Measurements from ENCODE around the gene TPPP.
"Not testable (repeated sequence)": the region's sequence is repeated elsewhere in the genome, so short reads cannot be mapped to it uniquely, and the experiment has no call there.

The TPPP gene

DNA sequence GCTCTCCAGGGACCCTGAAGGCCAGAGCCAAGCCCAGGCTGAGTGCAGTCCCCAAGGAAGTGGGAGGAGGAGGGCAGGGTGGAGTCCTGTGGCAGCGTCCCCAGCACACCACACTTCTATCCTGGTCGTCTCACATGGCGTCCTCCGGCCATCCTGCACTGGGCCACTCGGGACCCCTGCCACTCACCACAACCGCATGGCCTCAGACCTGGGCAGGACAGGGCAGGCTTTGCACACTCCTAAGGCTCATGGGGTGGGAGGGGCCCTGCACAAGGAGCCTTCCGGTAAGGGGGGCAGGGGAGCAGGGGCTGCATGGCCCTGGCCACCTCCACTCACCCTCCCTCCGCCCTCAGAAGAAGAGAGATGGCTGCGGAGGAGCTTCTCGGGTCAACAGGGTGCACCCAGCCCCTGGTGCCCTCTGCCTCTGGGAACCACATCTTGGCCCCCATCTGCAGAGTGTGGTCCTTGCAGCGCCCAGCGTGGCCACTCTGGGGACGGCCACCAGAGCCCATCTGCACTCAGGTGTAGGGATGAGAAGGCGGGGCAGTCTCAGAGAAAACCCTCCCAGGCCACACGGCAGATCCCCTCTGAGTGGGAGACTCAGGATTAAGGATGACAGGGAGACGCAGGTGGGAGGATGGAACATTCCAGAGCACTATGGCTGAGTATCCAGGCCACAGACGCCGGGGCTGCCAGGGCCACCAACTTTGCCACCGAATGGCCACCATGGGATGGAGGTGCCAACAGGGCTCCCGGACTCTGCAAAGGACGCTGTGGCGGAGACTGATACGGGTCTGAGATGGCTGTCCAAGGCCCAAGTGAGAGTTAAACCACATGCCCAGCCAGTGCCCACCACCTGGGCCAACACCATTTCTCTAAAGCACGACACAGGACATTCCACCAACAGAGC lies 7.6 kb downstream of the TPPP start:
- DNase-seq (ENCODE audit: extremely low spot score): no peak
- TF ChIP-seq FOXM1 (IDR thresholded peaks at IDR 0.05; ENCODE audit: borderline replicate concordance): no peak
- no peak for TF ChIP-seq HDGF (IDR thresholded peaks at IDR 0.05; ENCODE audit: borderline replicate concordance)
- no peak for TF ChIP-seq ZNF384 (IDR thresholded peaks at IDR 0.05)
- no peak for TF ChIP-seq BHLHE40 (IDR thresholded peaks at IDR 0.05; ENCODE audit: borderline replicate concordance)
- TF ChIP-seq FOXA1 (IDR thresholded peaks at IDR 0.05): no peak
- no peak for TF ChIP-seq SP1 (IDR thresholded peaks at IDR 0.05)
- TF ChIP-seq TARDBP (IDR thresholded peaks at IDR 0.05): no peak
- TF ChIP-seq ARNT (IDR thresholded peaks at IDR 0.05): no peak
- TF ChIP-seq ELF4 (IDR thresholded peaks at IDR 0.05): no peak
- no peak for TF ChIP-seq FOXK2 (IDR thresholded peaks at IDR 0.05)
- TF ChIP-seq SUZ12 (IDR thresholded peaks at IDR 0.05): no peak
- TF ChIP-seq L3MBTL2 (conservative IDR thresholded peaks at IDR 0.05): no peak
- TF ChIP-seq NFRKB (IDR thresholded peaks at IDR 0.05): no peak
- TF ChIP-seq LEF1 (IDR thresholded peaks at IDR 0.05; ENCODE audit: borderline replicate concordance): no peak
- TF ChIP-seq, protein P1, sequence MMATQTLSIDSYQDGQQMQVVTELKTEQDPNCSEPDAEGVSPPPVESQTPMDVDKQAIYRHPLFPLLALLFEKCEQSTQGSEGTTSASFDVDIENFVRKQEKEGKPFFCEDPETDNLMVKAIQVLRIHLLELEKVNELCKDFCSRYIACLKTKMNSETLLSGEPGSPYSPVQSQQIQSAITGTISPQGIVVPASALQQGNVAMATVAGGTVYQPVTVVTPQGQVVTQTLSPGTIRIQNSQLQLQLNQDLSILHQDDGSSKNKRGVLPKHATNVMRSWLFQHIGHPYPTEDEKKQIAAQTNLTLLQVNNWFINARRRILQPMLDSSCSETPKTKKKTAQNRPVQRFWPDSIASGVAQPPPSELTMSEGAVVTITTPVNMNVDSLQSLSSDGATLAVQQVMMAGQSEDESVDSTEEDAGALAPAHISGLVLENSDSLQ (IDR thresholded peaks at IDR 0.05): no peak
- TF ChIP-seq CTBP1 (IDR thresholded peaks at IDR 0.05; ENCODE audit: borderline replicate concordance): no peak
- ChIA-PET POLR2A (no interaction called here), CTCF (no interaction called here)

DNA sequence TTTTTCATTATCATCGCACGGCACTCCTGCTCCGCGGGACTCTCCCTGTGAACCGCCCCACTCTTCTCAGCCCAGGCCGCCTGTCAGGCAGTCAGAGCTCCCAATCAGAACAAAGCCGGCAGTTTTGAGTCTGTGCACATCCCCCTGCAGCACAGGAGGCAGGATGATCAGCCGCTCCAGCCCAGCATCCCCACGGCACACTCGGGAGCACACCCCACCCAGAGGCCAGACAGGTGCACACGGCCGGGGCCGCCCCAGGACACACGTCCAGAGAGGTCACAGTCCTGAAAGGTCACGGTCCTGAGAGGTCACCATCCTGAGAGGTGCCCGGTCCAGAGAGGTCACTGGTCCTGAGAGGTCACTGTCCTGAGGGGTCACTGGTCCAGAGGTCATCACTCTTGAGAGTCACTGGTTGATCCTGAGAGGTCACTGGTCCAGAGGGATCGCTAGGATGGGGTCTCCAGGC lies 8.4 kb downstream of the TPPP start:
- ChIA-PET POLR2A (no interaction called here), CTCF (no interaction called here)
- TF ChIP-seq LEF1 (IDR thresholded peaks at IDR 0.05; ENCODE audit: borderline replicate concordance): no peak
- no peak for TF ChIP-seq CTBP1 (IDR thresholded peaks at IDR 0.05; ENCODE audit: borderline replicate concordance)
- no peak for TF ChIP-seq FOXM1 (IDR thresholded peaks at IDR 0.05; ENCODE audit: borderline replicate concordance)
- TF ChIP-seq SUZ12 (IDR thresholded peaks at IDR 0.05): no peak
- TF ChIP-seq FOXA1 (IDR thresholded peaks at IDR 0.05): no peak
- no peak for TF ChIP-seq HDGF (IDR thresholded peaks at IDR 0.05; ENCODE audit: borderline replicate concordance)
- no peak for TF ChIP-seq ZNF384 (IDR thresholded peaks at IDR 0.05)
- TF ChIP-seq ELF4 (IDR thresholded peaks at IDR 0.05): no peak
- no peak for TF ChIP-seq FOXK2 (IDR thresholded peaks at IDR 0.05)
- TF ChIP-seq BHLHE40 (IDR thresholded peaks at IDR 0.05; ENCODE audit: borderline replicate concordance): no peak
- TF ChIP-seq ARNT (IDR thresholded peaks at IDR 0.05): no peak
- TF ChIP-seq, protein P1 (IDR thresholded peaks at IDR 0.05): no peak
- no peak for TF ChIP-seq TARDBP (IDR thresholded peaks at IDR 0.05)
- TF ChIP-seq L3MBTL2 (conservative IDR thresholded peaks at IDR 0.05): no peak
- no peak for TF ChIP-seq SP1 (IDR thresholded peaks at IDR 0.05)
- TF ChIP-seq NFRKB (IDR thresholded peaks at IDR 0.05): no peak
- no peak for DNase-seq (ENCODE audit: extremely low spot score)

DNA sequence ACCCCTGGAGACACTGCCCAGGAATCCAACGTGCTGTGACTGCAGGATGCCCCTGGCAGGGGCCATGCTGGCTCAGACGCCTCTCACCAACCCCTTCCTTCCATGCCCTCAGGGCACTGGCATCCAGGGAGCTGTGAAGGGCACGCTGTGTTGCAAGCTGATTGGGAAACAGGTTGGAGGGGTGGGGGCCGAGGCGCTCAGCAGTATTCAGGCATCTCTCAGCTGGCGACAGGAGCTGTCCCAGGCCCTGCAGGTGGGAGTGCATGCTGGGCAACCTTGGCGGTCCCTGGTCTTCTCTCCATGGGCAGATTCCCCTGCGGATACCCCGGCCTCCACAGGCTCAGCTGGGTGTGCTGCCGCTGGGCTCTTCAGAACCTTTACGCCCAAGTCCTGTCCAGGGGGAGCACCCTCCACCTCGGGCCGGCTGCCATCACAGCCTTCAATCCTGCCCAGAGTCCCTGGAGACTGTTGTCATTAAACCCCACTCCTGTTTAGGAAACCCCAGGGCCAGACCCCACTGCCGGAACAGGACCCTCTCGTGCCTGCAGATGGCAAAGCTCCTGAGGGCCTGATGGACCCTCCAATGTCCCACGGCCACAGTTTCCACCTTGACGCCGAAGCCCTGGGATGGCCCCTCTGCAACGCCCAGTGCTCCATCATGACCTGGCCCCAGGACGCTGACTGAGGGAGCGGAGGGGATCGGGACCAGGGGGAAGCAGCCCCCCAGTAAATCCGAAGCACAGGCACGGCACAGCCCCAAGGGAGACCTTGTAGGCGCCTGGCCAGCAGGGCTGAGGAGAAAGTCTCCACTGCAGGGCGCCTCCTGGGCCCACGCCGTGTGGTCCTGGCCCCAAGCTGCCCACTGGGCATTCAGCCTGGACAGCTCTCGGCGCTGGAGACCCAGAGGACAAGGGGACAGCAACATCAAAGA lies 9.3 kb downstream of the TPPP start:
- DNase-seq (ENCODE audit: extremely low spot score): no peak
- TF ChIP-seq HDGF (IDR thresholded peaks at IDR 0.05; ENCODE audit: borderline replicate concordance): no peak
- no peak for TF ChIP-seq FOXA1 (IDR thresholded peaks at IDR 0.05)
- TF ChIP-seq SUZ12 (IDR thresholded peaks at IDR 0.05): no peak
- TF ChIP-seq ARNT (IDR thresholded peaks at IDR 0.05): no peak
- TF ChIP-seq ZNF384 (IDR thresholded peaks at IDR 0.05): no peak
- TF ChIP-seq FOXK2 (IDR thresholded peaks at IDR 0.05): no peak
- ChIA-PET POLR2A (no interaction called here), CTCF (no interaction called here)

DNA sequence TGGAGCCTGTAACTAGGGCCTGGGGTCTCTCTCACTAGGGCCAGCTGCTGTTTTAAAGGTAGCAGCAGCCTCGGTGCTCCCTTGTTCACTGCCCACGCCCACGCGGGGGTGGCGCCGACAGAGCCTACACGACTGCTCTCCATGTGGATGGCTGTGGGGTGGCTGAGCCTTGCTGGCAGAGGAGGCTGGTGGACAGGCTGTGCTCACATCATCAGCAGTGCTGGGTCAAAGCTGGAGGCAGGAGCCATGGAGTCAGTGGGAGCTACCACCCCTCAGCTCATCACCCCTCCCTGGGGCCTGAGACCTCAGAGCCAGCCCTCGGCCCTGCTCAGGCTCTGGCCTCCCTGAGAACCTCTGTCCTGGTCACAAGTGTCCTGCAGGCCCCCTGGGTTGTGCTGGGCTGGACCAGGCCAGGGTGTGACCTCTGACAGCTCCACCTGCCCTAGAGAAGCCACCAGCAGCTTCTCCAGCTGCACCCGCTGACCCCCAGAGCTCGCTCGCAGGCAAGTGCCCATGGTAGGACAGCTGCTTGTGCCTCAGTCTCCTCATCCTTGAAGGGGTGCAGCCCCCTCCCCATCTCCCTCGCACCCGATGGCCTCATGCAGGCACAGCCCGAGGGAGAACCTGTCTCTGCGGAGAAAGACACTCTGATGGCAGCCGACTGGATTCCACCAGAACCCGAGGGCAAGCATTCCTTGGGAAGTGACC lies 10.3 kb downstream of the TPPP start:
- CTCF ChIA-PET; DNase-seq (ENCODE audit: extremely low spot score); POLR2A ChIA-PET: not testable (repeated sequence)

GRCh38 chr5:682216-682615 lies 10.9 kb downstream of the TPPP start:
- POLR2A ChIA-PET; DNase-seq (ENCODE audit: extremely low spot score); CTCF ChIA-PET: not testable (repeated sequence)

DNA sequence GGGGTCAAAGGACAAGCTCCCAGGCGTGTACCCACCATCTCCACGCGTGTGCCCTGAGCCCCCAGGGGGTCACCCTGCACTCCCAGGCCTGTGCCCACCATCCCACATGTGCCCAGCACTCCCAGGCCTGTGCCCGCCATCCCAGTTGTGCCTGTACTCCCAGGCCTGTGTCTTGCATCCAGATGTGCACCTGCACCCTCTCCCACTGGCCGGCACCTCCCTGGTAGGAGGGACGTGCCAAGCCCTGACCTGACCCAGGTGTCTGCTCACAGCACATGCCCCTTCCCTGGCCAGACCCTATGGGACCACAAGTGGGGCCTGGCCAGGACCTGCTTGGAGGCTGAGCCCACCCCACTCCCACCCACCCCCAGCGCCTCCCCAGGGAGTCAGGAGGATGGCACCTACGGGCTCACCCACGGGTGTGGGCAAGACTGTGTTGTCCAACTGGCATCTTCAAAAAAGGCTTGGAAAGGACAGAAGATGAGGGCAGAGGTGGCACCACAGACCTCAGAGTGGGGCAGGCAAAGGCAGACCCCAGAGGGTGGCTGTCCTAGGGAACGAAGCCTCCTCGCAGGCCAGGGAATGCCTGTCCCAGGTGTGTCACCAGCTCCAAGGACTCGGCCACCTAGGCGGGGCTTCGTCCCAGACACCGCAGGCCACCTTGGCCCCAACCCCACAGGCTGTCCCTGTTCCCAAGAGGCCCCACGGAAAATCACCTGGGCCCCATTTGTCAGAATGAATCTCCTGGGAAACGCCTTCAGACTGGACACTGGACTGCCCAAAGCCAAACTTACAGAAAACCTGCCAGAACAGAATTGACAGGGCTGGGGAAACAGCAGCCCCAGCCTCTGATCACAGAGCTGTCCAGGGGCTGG lies 11.6 kb downstream of the TPPP start:
- POLR2A ChIA-PET; CTCF ChIA-PET; DNase-seq (ENCODE audit: extremely low spot score): not testable (repeated sequence)

DNA sequence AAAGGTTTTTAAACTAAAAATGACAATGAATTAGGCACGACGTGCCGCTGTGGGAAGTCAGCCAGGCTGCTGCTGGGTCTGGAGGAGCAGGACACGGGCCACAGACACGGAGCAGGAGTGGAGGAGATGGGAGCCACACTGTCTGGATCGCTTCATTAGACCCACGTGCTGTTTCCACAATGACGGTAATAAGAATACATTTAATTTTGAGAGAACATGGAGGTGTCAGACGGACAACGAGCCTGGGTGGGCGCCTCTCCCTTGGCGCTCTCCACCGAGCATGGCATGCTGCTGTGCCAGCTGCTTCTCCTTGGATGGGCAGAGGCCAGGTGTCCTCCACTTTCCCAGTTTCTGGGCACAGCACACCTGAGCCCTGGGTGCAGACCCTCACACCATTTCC lies 12.3 kb downstream of the TPPP start:
- POLR2A ChIA-PET, CTCF ChIA-PET: not testable (repeated sequence)

DNA sequence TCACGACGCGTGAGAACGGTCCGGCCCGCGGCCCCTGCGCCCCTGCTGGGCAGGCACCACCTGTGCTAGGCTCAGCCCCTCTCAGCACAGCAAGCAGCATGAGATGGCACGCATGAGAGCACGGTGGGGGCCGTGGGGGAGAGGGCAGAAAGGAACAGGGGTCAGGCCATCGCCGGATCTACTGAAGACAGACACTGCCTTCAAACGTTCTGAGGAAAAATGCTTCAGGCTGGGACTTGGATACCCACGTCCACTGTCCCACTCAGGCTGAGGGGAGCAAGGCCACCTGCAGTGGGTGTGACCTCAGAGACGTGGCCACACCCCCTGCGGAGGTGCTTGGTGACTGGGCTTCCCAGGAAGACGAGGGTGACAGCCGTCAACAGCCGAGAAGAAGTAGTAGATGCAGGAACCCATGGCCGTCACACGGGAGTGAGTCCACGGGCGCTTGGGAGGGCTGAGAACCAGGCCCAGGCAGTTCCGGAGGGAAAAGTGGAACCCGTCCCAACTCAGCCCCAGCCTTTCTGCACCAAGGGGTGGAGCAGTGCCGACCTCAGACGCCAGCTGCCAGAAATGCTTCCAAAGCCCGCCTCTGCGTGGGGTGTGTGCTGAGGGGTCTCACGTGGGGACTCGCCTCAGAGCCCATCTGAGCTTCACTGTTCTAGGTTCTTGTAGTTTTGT lies 12.9 kb downstream of the TPPP start:
- DNase-seq (ENCODE audit: extremely low spot score); CTCF ChIA-PET; POLR2A ChIA-PET: not testable (repeated sequence)

More for the DNA sequence above, 12.3 kb downstream of the TPPP start:
- not testable (repeated sequence) for DNase-seq (ENCODE audit: extremely low spot score)

- DNase-seq (ENCODE audit: extremely low spot score); CTCF ChIA-PET; POLR2A ChIA-PET: not testable (repeated sequence)
These were observed 13.8 kb downstream of the TPPP start for GRCh38 chr5:679166-679895.

- CTCF ChIA-PET; DNase-seq (ENCODE audit: extremely low spot score); POLR2A ChIA-PET: not testable (repeated sequence)
These were observed 14.6 kb downstream of the TPPP start for GRCh38 chr5:678521-678920.

Measured in HEK293T (cell line).